COLO829 (cell line): ENCODE results near the gene PTGDR.

Experiments used
- DNase-seq: peaks from one replicate; pipeline ENCODE4 v3.0.0; 2012; ENCODE audit warnings: low spot score

The PTGDR gene

GRCh38 chr14:52265253-52265652, 2.2 kb upstream of the PTGDR start:
- DNase-seq, result no peak

DNA sequence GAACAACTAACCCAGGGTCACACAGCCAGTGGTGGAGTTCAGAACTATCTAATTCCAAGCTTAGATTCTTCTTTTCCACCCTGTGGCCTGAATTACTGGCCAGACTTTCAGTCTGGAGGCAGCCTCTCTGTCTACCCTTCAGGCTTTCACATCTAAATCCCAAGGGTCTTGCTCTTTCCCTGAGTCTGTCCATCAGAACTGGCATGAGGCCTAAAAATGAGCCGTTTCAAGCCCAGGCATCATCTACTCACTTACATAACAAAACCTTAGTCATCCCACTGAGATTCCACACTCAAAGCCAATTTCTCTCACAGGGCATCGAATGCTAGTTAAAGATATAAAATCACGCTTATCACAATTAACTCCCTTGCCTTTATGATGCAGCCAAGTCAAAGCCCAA, 1.3 kb upstream of the PTGDR start:
- DNase-seq, result peak; percentile 14

DNA sequence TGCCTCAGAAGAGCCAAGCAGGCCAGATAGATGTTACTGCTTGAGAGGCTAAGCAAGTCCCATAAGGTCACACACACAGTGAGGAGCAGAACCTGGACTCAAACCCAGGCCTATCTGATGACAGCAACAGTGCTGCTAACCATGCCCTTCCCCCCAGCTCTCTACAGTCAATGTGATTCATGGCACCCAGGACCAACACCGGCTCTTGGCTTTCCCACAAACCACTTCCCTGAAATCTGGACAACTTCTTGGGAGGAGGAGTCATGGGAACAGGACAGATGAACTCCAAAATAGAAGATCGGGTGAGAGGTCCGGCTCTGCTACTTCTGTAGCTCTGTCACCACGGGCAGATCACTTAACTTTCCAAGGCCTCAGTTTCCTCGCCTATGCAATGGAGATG, 716 bp upstream of the PTGDR start:
- no peak for DNase-seq

DNA sequence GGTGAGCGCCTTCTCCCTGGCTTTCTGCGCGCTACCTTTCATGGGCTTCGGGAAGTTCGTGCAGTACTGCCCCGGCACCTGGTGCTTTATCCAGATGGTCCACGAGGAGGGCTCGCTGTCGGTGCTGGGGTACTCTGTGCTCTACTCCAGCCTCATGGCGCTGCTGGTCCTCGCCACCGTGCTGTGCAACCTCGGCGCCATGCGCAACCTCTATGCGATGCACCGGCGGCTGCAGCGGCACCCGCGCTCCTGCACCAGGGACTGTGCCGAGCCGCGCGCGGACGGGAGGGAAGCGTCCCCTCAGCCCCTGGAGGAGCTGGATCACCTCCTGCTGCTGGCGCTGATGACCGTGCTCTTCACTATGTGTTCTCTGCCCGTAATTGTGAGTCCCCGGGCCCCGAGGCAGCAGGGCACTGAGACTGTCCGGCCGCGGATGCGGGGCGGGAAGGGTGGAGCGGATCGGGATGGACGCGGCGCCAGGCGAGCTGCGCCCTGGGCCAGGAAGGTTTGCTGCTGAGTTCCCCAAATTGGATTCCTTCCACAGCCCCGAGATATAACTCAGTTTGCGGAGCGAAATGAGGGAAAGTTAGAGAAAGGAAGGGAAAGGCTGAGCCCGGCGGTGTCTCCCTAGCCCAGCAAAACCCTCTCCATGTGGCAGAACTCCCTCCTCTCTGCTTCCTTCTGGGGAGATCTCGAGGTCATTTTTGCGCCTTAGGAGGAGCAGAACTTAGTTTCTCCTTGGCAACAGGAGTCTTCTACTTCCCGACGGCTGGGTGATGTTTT, 972 bp downstream of the PTGDR start:
- no peak for DNase-seq

GRCh38 chr14:52269100-52269499, 1.6 kb downstream of the PTGDR start:
- DNase-seq, result no peak

DNA sequence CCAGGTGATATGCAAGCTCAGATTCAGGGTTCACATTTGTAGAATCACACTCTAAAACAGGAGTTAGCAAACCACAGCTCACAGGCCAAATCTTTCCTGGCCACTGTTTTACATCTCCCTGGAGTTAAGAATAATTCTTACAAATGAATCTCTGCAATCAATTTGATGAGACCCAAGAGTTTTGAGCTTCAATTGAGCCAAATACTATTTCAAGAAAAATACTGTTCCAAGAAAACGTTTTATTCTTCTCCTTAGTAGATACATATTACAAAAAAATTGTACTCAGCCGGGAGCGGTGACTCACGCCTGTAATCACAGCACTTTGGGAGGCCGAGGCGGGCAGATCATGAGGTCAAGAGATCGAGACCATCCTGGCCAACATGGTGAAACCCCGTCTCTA, 2.5 kb downstream of the PTGDR start:
- no peak for DNase-seq

GRCh38 chr14:52271538-52271937, 4.0 kb downstream of the PTGDR start:
- DNase-seq, result no peak

DNA sequence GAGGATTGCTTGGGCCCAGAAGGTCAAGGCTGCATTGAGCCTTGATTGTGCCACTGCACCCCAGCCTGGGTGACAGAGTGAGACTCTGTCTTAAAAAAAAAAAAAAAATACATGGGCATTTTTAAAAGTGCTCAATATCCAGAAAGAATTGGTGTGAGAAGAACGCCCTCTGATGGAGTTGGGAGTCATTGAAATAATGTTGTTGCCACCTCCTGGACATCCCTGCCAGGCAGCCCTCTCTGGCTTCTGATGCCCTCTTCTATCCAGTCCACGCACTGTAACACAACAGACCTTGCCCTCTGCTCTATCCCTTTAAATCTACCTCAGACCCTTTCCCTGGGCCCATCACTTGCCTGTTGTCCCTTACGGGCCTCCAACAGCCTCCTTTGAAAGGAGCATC, 4.9 kb downstream of the PTGDR start:
- DNase-seq, result peak; percentile 37

GRCh38 chr14:52275372-52275771, 7.9 kb downstream of the PTGDR start:
- no peak for DNase-seq

- no peak for DNase-seq
Observed at GRCh38 chr14:52277552-52277951, 10.1 kb downstream of the PTGDR start.

GRCh38 chr14:52279408-52279807, 11.9 kb downstream of the PTGDR start:
- peak; percentile 36 for DNase-seq

- no peak for DNase-seq
Observed at GRCh38 chr14:52283099-52283498, 15.6 kb downstream of the PTGDR start.

- no peak for DNase-seq
Observed at GRCh38 chr14:52286661-52287649, 19.5 kb downstream of the PTGDR start.

DNA sequence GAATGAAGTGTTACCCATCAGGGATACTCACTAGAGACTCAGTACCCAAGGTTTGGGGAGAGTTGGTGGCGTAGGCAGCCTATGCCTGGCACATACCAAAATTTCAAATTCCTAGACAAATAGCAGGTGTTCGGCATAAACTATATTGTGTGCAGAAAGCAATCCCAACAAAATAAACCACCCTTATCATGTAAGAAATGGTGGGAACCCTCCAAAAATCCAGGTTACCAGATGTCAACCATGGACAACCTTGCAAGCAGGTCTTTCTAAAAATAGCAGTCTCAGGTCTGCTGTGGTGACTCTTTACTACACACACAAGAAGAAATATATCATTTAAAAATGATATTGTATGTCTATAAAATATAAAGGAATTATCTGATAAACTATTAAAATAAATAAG, 28.9 kb downstream of the PTGDR start:
- no peak for DNase-seq

DNA sequence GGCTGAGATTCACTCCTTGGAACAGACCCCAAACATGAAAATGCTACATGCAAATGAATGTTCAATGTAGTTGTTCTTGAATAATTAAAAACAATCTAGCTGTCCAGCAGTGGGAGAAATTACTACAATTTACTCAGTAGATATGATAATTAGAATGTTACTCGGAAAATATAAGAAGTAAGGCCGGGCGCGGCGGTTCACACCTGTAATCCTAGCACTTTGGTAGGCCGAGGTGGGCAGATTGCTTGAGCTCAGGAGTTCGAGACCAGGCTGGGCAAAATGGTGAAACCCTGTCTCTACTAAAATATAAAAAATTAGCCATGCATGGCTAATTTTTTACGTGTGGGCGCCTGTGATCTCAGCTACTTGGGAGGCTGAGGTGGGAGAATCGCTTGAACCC, 31.3 kb downstream of the PTGDR start:
- DNase-seq, result no peak

DNA sequence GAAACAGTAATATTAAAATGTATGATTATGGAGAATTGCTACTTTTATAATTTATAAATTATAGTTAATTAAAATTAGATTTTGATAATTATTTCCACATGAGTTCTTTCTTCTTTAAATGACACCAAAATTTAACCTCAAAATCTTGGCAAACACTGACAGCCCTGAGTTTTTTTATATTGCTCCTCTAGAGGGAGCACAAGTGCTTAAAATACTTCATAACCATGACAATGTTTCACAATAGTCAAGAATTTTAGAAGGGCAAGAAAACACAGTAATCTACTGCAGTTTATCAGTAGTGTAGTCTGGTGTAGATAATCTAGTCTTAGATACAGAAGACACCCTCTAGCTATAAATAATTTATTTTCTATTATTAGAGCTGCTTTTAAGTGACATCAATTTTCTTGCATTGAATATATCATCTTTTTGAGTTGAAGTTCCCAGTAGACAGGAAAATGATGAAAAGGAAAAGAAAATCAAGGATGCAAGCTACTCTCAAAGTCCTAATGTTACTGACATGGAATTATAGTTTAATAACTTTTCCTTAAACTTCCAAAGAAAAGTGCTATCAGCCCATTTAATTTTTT, 32.3 kb downstream of the PTGDR start:
- peak; percentile 50 for DNase-seq

DNA sequence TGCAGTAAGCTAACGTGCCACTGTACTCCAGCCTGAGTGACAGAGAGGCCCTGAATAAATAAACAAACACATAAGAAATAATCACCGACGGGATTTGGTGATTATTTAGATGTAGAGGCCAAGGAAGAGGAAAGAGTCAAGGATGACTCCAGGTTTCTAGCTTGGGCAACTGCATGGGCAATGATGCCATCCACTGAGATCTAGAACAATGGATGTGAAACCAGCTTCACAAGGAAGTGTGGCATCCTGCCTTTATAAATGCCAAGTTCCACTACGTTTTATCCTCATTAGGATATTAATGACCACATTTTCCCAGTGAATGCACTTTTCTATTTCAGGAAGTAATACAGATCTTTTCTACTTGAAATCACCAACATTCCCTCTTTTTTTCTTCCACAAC, 35.7 kb downstream of the PTGDR start:
- DNase-seq, result no peak

DNA sequence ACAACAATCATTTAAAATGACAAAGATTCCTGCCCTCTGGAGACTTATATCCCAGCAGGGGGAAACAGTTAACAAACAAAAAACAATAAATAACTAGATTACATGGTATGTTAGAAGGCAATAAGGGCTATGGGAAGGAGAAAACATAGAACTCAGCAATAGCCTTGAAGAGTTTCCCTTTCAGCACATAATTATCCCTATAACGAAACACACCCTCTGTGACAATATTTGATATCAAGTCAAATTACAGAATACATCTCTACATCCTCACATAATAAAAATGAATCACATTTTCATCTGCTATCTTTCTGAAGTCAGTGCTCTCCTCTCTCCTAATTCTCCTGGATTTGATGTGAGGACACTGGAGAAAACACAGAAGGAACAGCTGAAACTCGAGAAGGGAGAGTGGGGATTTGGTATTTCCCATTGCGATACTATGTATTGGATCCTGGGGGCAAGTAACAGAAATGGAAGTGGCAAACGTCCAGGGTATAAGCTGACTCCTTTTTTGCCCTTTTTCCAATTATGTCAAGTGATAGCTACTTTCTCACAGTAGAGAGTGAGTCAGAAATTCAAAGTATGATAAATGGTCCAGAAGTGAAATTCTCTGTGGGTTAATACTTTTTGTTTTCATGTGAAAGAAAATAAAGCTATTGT, 36.9 kb downstream of the PTGDR start:
- no peak for DNase-seq

DNA sequence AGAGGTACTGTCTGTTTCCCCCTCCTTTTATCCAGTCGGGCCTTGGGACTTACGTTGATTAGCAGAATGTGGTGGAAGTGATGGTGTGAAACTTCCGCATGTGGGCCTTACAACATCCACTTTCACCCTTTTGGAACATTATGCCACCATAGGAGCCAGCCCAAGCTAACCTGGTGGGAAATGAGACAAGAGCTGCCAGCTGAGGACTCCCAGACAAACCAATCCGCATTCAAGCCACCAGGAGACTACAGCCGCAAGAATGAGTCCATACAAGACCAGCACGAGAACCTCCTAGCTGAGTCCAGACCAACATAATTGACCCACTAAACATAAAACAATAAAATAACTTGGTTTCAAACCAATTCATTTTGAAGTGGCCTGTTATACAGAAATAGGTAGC, 37.5 kb downstream of the PTGDR start:
- DNase-seq, result no peak

GRCh38 chr14:52307376-52307775, 39.9 kb downstream of the PTGDR start:
- DNase-seq, result no peak

DNA sequence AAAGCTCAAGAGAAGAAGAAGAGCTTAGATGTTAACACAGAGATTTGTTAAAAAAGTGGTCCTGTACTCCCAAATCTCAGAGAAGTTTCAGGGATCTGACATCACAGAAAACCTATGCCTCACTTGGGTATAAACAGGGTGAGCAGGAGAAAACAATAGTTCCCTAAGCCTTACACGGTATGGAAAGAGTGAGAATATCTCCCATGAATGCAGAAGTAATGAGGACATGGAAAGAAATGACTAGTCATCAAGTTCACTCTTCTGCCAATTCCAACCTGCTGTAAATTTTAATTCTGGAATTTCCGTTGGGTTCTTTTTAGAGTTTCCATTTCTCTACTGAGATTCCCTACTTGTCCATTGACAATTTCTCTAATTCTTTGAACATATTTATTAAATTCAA, 40.4 kb downstream of the PTGDR start:
- DNase-seq, result no peak

DNA sequence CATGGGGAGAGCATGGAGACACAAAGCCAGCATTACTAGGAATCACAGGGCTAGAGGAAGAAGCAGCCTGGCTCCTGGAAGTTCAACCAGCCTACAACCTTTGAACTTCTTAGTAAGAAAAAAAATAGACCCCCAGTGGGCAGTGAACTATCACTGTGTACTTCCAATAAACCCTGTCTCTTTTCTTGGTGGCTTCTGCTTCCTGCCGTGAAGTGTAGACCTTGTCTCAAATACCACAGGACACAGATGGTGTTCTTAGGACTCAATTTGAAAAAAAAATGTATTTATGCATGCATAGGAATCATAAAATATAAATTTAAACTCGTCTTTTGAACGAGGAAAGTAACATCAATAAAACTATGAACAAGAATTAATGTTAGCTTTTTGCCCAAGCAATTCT, 43.0 kb downstream of the PTGDR start:
- DNase-seq, result no peak
